Fibroblast of skin of left biceps (primary cell): ENCODE data around the gene PHC2.

Experiments
- DNase-seq, 2 experiments: peaks; one replicate each; pipeline ENCODE4 v3.0.0-alpha.2; 2013; ENCODE audit warnings: low read depth in 2 of 2

PHC2 gene

GRCh38 chr1:33391343-33392078 lies 39.4 kb downstream of the PHC2 start:
- no peak for DNase-seq

GRCh38 chr1:33390542-33390941 lies 40.4 kb downstream of the PHC2 start:
- DNase-seq = peak; percentile 56 to 65

- DNase-seq = peak; percentile 56
These were observed 41.8 kb downstream of the PHC2 start for GRCh38 chr1:33388805-33389771.

- peak in 1 of 2 experiments; percentile 33 for DNase-seq
These were observed 43.3 kb downstream of the PHC2 start for GRCh38 chr1:33387625-33388024.

- no peak for DNase-seq
These were observed 45.6 kb downstream of the PHC2 start for GRCh38 chr1:33385251-33385650.

GRCh38 chr1:33384040-33384812 lies 46.7 kb downstream of the PHC2 start:
- DNase-seq = peak in 1 of 2 experiments; percentile 51

GRCh38 chr1:33383489-33383888 lies 47.4 kb downstream of the PHC2 start:
- DNase-seq = no peak

- DNase-seq = no peak
These were observed 48.1 kb downstream of the PHC2 start for GRCh38 chr1:33382661-33383415.

GRCh38 chr1:33381977-33382376 lies 48.9 kb downstream of the PHC2 start:
- DNase-seq = no peak

GRCh38 chr1:33380811-33381210 lies 50.1 kb downstream of the PHC2 start:
- DNase-seq = no peak

- DNase-seq = no peak
These were observed 51.1 kb downstream of the PHC2 start for GRCh38 chr1:33379631-33380354.

GRCh38 chr1:33378976-33379375 lies 51.9 kb downstream of the PHC2 start:
- DNase-seq = no peak

- no peak for DNase-seq
These were observed 52.4 kb downstream of the PHC2 start for GRCh38 chr1:33378524-33378923.

- no peak for DNase-seq
These were observed 53.1 kb downstream of the PHC2 start for GRCh38 chr1:33377756-33378155.

- DNase-seq = no peak
These were observed 53.9 kb downstream of the PHC2 start for GRCh38 chr1:33377013-33377412.

- no peak for DNase-seq
These were observed 55.6 kb downstream of the PHC2 start for GRCh38 chr1:33375316-33375715.

GRCh38 chr1:33374336-33375105 lies 56.4 kb downstream of the PHC2 start:
- DNase-seq = no peak

GRCh38 chr1:33373606-33374005 lies 57.3 kb downstream of the PHC2 start:
- no peak for DNase-seq

- DNase-seq = no peak
These were observed 58.2 kb downstream of the PHC2 start for GRCh38 chr1:33372677-33373076.

- DNase-seq = no peak
These were observed 58.7 kb downstream of the PHC2 start for GRCh38 chr1:33372162-33372561.
